ENCODE measurements around the gene TMEM123.

TMEM123 gene

DNA sequence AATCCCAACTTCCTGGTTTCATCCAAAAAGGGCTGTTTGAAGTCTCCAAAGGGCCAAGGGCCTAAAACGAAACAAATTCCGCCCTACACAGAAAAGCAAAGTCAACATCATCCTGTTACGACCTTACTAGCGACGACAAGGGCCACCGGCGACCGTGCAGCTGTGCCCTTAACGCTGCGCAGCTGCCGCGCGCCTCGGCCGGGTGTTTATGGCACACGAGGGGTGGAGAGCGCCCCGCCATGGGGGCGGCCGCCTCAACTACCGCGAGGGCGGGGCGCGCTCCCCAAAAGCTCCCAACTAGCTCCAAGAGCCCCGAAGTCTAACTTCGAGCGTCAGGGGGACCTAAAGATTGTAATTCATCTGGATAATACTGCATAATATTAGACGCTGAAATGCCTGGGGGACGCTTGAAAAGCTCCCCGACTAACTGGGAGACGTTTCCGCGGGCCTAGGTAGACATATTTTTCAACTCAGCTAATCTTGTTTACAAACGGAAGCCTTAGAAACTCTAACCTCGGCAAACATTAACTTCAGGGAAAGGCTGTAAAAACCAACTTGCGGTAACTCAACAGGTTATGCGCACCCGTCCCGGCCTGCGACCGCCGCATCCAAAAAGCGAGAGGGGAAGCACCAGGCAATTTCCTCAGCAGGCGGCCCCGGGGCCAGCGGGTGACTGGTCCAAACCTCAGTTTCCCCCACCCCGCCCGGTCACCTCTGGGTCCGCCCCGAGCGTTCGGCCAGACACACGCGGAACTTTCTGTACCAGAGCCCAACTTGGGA is 694 bp downstream of the TMEM123 start:
- TF ChIP-seq, protein P1, sequence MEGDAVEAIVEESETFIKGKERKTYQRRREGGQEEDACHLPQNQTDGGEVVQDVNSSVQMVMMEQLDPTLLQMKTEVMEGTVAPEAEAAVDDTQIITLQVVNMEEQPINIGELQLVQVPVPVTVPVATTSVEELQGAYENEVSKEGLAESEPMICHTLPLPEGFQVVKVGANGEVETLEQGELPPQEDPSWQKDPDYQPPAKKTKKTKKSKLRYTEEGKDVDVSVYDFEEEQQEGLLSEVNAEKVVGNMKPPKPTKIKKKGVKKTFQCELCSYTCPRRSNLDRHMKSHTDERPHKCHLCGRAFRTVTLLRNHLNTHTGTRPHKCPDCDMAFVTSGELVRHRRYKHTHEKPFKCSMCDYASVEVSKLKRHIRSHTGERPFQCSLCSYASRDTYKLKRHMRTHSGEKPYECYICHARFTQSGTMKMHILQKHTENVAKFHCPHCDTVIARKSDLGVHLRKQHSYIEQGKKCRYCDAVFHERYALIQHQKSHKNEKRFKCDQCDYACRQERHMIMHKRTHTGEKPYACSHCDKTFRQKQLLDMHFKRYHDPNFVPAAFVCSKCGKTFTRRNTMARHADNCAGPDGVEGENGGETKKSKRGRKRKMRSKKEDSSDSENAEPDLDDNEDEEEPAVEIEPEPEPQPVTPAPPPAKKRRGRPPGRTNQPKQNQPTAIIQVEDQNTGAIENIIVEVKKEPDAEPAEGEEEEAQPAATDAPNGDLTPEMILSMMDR (IDR thresholded peaks at IDR 0.05; ENCODE audit: low read depth, low read length): no peak
- H3K4me3 ChIP-seq (replicated peaks in 1 of 2; ENCODE audit: low read depth in 2 of 2, low read length in 2 of 2): peak overlapping the region; percentile 87 to 89
- peak; percentile 36 to 55 for DNase-seq (ENCODE audit: low read depth in 2 of 2)

DNA sequence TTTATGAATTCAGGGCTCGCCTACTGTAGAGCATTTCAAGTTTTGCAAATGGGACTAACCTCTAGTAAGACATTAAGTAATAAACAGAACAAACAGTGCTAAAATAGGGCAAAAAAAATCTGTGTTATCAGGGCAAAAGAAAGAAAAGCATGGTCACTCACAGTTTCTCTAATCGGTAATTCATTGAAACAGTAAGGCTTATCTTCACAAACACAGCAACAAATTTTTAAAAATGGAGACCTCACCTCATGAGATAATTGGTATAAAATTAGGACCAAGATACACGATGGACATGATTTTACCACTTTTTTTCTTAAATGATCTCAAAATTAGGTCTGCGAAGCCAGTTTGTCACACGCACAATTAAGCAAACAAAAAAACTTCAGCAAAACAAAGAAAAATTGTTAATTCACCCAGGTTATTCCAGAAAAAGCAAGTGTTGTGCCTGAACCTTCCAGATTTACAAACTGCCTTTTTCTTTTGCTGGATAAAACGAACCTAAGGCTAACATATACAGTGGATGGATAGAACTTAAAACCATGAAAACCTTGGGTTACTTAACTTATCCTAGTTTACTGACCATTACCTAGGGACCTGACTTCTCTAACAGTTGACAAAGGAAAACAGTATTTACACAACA is 1.4 kb downstream of the TMEM123 start:
- TF ChIP-seq, protein P1 (IDR thresholded peaks at IDR 0.05; ENCODE audit: low read depth, low read length): no peak
- no peak for DNase-seq (ENCODE audit: low read depth in 2 of 2)
- H3K4me3 ChIP-seq (replicated peaks in 1 of 2; ENCODE audit: low read depth in 2 of 2, low read length in 2 of 2): peak overlapping the region; percentile 87 to 89

DNA sequence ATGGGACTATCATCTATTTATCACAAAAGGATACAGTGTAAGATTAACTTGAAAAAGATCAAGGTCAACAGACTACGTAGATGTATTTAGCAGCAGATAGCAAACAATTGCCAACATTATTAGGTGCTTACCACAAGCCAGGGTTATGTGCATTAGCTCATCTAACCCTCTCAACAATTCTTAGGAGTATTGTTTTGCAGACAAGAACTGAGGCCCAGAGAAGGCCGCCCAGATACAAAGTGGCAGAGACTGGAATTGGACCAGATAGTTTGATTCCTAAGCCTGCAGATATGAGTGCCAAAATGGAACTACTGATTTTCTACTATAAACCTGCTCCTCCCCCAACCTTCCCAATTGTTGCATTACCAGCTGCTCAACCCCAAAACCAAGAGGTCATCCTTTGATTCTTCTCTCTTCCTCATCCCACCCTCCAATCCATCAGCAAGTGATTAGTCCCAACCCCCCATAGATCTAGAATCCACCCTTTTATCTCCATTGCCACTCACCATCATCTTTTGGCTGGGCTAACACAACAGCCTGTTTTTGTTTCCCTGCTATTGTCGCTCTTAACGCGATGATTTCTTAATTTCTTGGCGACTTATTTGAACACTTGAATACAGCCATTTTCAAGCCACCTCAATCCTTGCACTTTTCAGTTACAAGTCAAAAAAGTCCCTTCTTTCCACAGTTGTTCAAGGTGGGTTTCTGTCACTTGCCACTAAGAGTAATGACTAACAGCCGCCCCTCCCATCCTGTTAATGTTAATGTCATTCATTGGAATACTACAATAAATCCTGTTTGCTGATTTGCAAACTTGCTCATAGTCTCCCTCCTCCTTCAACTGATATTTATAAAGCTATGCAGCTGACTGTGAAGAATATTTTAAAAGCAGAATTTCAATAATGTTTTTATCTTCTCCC is 2.7 kb downstream of the TMEM123 start:
- H3K4me3 ChIP-seq (replicated peaks in 1 of 2; ENCODE audit: low read depth in 2 of 2, low read length in 2 of 2): no peak overlapping the region
- TF ChIP-seq, protein P1 (IDR thresholded peaks at IDR 0.05; ENCODE audit: low read depth, low read length): no peak
- no peak for DNase-seq (ENCODE audit: low read depth in 2 of 2)

DNA sequence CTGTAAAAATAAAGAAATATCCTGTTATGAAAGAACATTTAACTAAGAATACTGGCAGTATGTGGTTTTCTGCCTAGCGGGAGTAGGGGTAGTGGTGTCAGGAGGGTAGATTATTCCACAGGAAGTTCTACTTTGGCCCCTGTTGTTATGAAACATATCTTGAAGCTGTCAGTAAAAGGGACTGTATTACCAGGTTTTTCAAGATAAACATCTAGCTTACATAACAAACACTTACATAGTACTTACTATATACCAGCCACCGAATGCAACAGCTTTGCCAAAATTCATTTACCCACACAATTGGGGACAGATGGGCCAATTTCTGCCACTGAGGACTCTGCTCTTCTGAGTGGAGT is 3.7 kb downstream of the TMEM123 start:
- TF ChIP-seq, protein P1 (IDR thresholded peaks at IDR 0.05; ENCODE audit: low read depth, low read length): no peak
- DNase-seq (ENCODE audit: low read depth in 2 of 2): no peak
- no peak overlapping the region for H3K4me3 ChIP-seq (replicated peaks in 1 of 2; ENCODE audit: low read depth in 2 of 2, low read length in 2 of 2)

DNA sequence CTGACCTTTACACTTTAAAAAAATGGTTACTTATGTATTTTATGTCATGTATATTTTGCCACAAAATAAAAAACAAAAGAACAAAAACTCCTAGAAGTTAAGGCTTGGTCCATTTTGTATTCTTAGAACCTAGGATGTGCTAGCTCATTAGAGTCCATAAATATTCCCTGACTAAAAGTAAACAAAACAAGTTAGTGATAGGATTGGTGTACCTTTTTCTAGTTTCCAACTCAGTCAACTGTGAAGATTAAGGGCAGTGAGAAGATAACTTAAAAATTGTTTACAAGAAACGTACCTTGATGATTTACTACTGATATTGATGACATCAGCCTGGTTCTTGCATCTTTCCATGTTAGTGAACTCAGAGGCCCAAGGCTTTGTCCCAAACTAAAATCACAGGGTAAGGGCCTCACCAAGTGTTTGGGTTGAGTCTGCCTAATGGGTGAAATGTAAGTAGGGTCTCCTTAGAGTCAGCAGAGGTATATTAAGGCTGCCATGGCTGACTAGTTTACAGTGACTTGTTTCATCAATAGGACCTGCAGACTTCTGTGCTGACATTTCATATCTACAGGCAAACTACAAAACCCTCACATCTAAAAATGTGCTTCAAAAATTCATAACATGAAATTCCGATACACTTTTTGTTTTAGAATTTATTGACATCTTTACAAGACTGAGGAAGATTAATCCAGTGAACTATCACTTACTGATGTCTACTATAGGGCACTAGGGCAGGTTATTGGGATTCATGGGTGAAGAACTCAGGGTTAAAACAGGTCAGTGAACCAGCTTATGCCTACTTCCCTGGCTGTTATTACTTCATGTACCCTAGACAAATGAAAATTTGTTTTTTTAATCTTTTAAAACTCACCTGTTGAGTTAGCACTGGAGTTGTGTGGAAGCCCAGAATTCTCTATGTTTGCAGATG is 4.4 kb downstream of the TMEM123 start:
- no peak overlapping the region for H3K4me3 ChIP-seq (replicated peaks in 1 of 2; ENCODE audit: low read depth in 2 of 2, low read length in 2 of 2)
- TF ChIP-seq, protein P1 (IDR thresholded peaks at IDR 0.05; ENCODE audit: low read depth, low read length): no peak
- DNase-seq (ENCODE audit: low read depth in 2 of 2): no peak

DNA sequence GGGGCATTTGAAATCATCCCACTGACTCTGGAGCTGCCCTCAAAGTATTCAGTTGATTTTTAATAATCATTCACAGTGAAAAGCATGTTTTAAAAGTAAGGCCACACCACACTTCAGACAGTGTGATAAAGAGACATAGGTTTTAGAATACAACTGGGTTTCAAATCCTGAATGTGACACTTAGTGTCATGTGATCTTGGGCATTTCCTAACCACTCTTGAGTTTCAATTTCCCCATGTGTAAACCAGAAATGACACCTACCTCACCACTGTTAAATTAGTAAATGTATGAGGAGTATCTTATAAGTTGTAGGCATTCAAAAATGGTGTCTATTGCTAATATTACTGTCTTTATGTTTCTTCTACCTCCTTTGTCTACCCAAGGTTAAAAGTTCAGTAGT is 5.4 kb downstream of the TMEM123 start:
- TF ChIP-seq, protein P1 (IDR thresholded peaks at IDR 0.05; ENCODE audit: low read depth, low read length): no peak
- no peak overlapping the region for H3K4me3 ChIP-seq (replicated peaks in 1 of 2; ENCODE audit: low read depth in 2 of 2, low read length in 2 of 2)
- no peak for DNase-seq (ENCODE audit: low read depth in 2 of 2)

All from cardiac fibroblast (primary cell).